NCI-H1930 (cell line): ENCODE measurements around the gene SLC5A6.

Experiments used
- DNase-seq, 2 experiments: peaks; one replicate each; lab custom pipeline; 2025; lab: John Stamatoyannopoulos, UW

Gene SLC5A6

GRCh38 chr2:27211943-27212625, at the start of gene SLC5A6, which contains the start of gene ATRAID:
Gene SLC5A6 (minus strand): TSS chr2:27212268. CDS start chr2:27207650, 4,618 bp downstream.
Gene ATRAID (plus strand): TSS chr2:27212041. CDS start chr2:27212369, 328 bp downstream.
- peak; percentile 75 to 79 for DNase-seq

DNA sequence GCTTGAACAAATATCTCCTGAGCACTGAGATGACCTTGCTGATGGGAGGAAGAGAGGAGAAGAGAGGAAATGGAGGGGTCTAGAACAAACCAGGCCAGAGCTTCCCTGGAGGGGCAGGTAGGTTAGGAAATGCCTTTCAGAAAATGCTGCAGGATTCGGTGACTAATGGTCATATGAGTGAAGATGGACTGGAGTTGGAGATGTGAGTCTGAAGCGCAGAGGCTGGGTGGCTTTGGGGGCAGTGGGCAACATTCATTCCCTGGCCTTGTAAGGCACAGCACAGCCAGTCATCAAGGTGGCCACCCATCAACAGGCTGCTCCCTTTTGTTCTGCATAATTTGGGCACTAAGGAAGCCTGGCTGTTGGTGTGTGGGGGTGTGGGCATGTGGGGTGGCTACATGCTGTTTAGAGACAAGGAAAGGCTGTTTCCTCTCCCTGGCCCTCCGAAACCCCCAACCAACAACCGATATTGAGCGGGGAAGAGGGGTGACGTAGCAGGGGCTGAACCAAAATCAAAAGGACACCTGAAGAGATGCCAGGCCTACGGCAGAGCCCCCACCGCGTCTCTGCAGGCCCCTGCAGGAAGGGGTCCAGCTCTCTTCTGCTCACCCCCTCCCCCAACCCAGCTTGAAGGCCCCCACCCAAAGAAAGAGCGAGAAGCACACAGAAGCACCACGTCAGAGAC, 49.3 kb upstream of the SLC5A6 start:
- no peak for DNase-seq

GRCh38 chr2:27258051-27258450, 46.0 kb upstream of the SLC5A6 start:
- DNase-seq, result no peak

- no peak for DNase-seq
Measured at GRCh38 chr2:27256855-27257454, 44.9 kb upstream of the SLC5A6 start.

DNA sequence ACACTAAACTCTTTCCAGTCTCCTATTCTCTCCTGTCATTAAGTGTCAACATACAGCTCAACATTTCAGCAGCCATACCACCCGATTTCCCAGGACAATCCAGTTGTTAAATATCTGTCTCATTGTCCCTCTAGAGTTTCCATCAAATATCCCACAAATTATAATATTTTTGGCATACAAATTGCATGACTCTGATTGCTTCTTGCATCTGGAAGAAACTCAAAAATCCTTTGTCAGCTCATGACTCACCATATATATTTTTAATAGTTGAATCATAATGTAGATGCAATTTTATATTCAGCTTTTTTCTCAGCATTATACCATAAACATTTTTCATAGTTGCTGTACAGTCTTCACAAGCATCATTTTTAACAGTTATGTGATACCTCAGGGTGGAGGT, 43.6 kb upstream of the SLC5A6 start:
- no peak for DNase-seq

GRCh38 chr2:27255187-27255586, 43.1 kb upstream of the SLC5A6 start:
- DNase-seq, result no peak

DNA sequence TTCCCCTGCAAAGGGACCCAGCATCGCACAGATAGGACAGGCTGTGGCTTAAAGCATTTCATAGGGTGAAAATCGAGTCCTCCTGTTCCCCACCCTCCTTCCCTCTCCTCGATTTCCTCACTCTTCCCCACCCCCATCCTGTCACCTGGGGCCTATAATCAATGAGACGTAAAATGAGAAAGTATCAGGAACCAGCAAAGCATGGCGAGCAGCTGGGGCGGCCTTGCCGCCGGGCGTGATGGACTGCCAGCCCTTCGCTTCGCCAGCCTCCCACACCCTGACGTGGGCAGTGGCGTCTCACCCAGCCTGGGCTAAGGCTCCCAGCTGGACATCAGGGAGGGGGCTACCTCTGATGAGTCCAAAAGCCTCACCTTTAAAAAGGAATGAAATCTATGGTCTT, 39.7 kb upstream of the SLC5A6 start:
- no peak for DNase-seq

DNA sequence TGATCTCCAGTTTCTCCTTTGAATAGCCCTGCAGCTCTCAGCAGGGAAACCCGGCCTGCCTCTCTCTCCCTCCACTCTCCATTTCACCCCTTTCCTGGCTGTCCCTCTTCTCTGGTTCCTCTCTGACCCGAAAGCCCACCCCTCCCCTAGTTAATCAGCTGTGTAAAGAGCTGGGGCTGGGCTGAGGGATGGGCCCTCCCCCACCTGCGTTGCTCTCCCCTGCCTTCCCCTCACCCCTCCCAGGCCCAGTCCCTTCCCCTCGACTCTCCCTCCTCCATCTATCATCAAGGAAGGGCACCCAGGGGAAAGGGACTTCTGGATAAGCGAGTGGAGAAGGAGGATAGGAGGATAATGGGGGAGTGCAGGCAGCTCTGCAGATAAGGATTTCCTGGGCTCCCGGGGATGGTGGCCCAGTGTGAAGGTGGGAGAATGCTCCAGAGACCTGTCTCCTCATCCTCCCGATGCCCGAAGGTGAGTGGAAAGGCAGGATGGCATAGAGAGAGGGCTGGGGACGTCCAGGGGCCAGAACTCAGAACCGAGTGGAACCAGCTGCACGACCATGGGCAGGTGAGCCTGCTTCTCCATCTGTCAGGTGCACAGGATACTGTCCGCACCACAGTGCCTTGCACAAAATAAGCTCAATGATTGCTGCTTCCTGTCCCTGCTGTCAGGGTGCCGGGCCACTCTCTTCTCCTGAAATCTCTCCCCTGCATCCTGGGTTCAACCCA, 38.7 kb upstream of the SLC5A6 start:
- no peak for DNase-seq

DNA sequence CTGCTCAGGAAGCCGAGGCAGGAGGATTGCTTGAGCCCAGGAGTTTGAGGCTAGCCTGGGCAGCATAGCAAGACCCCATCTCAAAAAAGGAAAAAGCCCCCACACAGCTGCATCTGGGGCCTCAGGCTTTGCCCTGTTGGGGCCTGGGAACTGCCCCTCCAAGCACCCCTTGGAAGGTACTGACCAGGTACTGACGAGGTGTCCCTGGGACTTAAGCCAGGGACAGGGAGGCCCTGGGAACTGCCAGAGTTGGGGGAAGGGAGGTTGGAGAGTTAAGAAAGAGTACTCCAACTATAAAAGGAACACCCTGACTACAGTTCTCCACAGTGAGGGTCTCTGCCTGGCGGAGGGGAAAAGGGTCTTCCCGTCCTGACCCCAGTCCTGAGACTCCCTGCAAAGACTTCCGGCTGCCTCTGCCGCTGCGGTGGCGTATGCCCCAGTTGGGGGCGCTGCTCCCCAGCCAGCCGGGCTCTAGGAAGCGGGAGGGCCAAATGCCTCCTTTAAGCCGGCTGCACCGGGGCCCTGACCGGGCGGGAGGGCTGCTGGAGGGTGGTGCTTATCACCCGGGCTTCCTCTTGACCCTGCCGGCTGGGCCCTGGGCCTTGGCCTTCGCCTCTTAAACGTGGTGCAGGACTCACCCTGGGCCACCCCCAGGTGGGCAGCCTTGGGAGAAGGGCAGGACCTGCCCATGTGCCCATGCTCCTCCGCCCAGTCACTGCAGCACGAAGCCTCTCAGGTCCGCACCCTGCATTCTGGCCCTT, 38.0 kb upstream of the SLC5A6 start:
- DNase-seq, result peak; percentile 24 to 34

DNA sequence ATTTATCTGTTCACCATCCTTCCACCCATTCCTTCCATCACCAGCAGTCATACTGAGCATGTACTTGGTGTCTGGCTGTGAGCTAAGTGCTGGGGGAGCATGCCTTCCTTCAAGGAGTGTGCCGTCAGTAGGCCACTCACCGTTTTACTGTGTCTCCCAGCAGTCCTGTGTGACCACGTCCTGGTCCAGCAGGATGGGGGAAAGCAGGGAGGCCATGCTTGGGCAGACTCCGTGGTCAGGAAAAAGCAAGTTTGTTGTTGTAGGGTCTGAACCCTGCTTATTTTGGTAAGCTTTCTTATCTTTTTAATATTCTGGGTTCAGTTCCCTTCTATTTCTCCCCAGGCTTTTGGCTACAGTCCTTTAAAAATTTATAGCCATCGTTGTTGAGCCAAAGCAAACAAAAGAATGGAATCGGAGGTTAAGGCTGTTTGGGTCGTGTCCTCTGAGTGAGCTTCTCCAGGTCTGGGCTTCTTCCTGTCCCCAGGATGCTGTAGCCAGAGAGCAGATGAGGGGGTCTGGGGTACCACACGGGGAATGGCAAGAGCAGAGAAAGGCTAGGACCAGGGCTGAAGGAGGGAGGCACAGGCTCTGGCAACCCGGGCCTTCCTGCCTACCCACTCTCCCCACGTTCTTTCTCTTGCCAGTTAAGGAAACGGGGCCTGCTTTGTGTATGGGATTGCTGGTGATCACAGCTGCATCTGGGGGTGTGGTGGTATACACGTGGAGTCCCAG, 37.3 kb upstream of the SLC5A6 start:
- DNase-seq, result no peak

DNA sequence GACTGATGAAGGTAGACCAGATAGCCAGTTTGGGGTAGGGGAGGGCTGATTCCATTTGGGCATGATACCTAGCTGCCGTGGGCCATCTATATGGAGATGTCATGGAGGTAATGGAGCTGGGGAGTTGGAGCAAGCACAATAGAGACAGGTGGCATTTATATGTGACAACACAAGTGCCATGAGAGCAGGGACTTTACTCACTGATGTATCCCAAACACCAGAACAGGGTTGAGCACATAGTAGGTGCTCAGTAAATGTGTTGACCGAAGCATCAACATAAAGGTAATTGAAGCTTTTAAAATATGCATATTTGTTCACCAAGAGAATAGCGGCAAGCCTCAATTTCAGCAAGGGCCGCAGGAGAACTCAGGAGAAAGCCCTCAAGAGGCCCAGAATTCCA, 35.8 kb upstream of the SLC5A6 start:
- DNase-seq, result no peak

DNA sequence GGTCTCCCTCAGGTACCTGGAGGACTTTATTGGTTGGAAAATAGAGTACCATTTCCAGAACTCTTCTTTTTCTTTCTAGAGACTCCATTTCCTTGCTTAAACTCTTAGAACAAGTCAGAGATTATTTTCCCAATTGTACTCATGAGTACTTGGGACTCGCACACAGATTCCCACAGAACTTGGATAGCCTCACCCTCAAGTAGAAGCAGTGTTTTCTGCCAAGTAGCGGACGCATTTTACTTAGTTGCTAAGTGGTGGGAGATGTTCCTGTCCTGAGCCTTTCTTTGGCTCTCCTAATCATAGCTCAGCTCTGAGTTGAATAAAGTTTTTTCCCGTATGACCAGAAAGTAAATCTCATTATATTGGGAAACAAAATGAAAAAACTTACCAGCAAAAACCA, 33.6 kb upstream of the SLC5A6 start:
- DNase-seq, result no peak

DNA sequence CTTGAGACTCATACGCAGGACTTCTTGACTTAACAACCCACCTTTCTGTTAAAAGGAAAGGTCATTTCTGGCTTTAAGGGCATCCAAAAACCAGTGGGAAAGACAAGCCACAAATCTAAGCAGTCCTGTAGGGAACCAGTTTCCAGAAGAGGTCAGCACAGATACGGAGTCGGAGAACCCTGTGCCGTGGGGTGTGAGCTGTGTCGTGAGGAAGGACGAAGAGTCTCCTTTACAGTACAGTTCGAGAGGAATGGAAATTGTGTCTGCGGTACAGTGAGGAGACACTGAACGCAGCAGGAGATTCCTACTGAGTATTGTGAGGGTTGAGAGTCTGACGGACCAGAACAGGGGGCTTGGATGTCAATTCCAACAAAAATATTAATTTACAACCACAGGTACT, 33.0 kb upstream of the SLC5A6 start:
- no peak for DNase-seq

DNA sequence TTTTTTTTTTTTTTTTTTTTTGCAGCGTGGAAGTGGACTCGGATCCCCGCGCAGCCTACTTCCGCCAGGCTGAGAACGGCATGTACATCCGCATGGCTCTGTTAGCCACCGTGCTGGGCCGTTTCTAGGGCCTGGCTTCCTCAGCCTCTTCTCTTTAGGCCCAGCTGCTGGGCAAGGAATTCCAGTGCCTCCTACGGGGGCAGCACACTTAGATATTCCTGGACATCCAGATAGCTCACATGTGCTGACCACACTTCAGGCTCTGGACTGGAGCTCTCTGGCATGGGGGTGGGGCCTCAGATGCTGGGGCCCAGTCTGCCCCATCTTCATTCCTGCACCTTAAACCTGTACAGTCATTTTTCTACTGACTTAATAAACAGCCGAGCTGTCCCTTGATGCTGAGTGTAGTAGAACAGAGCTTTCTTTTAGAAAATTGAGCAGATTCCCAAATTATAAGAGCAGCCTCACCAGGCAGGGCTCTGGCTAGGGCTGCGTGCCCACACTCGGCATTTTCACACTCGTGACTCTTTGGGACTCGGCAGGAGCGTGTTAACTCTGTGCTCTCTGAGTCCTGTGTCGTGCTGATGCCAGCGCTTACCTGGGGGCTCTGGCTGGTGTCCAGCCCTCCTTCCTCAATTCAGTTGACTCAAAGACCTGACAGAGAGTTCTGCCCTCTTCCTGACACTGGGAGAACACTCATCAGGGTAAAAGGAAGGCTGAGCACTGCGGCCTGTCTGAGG, 31.5 kb upstream of the SLC5A6 start:
- DNase-seq, result no peak

DNA sequence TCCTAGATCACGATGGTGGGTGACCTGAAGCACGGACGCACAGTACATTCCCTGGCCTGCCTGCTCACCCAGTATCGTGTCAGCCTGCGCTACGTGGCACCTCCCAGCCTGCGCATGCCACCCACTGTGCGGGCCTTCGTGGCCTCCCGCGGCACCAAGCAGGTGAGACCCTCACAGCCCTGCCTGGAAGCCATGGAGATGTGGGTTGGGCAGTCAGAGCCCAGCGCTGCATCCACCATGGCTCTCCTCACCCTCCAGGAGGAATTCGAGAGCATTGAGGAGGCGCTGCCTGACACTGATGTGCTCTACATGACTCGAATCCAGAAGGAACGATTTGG, 30.5 kb upstream of the SLC5A6 start:
- no peak for DNase-seq

DNA sequence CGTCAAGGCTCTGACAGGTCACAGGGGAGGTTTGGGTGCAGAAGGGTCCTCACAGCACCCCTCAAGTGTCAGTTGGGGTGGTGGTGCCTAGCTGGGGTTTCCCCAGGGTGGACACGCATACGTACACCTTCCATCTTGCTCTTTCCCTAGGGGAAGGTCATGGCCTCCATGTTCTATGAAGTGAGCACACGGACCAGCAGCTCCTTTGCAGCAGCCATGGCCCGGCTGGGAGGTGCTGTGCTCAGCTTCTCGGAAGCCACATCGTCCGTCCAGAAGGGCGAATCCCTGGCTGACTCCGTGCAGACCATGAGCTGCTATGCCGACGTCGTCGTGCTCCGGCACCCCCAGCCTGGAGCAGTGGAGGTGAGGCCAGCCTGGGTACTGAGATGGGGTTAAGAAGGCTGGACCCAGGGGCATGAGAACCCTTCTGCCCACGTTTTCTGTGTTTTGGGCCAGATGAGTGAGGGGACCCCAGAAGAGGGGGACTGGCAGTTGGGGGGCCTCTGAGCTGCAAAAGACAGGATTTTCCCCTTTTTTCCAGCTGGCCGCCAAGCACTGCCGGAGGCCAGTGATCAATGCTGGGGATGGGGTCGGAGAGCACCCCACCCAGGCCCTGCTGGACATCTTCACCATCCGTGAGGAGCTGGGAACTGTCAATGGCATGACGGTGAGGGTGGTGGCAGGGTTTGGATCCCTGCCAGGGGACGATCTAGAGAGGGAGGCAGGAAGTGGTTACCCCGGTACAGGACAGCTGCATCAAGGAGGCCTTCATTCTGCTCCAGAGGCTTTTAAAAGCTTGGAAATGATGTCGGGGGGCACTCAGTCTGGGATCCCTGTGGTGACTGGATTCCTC, 29.9 kb upstream of the SLC5A6 start:
- DNase-seq, result no peak

DNA sequence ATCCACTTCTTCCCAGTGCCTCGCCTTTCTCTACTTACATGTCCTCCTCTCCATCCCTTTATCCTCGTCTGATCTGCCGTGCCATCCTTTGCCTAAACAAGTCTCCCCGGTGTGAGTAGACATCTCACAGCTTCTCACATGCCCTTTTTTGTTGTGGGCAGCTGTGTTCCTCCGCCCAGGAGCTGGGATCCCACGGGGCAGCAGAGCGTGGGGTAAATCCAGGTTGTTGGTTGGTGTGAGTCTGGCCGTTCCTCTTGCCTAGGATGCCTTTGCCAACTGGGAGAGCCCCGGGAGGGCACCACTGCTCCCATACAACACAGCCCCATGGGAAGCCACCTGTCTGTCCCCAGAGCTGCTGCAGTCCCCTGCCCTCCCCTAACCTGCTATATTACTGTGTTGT, 28.3 kb upstream of the SLC5A6 start:
- DNase-seq, result no peak

GRCh38 chr2:27238976-27239375, 26.9 kb upstream of the SLC5A6 start:
- no peak for DNase-seq

DNA sequence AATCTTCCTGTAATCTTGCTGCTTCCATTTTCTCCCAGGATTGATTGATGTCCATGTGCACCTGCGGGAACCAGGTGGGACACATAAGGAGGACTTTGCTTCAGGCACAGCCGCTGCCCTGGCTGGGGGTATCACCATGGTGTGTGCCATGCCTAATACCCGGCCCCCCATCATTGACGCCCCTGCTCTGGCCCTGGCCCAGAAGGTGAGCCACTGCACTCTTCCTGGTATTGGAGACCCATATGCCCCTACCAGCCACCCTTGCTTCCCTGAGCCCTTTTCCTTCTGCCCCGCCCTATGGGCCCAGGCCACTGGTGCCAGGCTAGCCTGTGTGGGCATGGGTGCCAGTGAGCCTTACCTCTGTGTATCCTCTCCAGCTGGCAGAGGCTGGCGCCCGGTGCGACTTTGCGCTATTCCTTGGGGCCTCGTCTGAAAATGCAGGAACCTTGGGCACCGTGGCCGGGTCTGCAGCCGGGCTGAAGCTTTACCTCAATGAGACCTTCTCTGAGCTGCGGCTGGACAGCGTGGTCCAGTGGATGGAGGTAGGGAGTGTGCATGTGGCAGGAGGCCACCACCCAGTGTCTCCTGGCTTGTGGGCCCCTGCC, 25.4 kb upstream of the SLC5A6 start:
- DNase-seq, result no peak
